ENCODE results near the gene CS.

CS gene

DNA sequence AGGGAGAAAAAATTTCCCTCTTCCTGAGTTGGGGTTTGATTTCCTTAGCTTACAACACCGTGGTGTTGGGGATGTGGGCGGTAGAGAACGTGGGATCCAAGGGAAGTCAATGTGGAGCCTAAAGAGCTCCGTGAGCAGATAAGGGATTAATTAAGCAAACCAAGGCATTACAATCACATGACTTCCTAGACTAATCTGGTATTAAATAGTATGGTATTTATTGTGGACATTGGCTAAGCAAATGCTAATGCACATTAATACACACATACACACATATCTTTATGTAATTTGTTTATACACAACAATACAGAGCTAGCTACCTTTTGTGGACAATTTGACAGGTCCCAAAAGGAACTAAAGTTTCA, 77.6 kb downstream of the CS start:
- H3K27me3 ChIP-seq (ENCODE audit: insufficient read depth, poor library complexity, severe bottlenecking): no peaks in the 10 kb centered on the region
- peak overlapping the region; percentile 79 for H3K4me3 ChIP-seq (ENCODE audit: severe bottlenecking)
- H3K27ac ChIP-seq (ENCODE audit: poor library complexity, severe bottlenecking): peak overlapping the region; percentile 81
- H3K9me3 ChIP-seq (ENCODE audit: severe bottlenecking): no peaks in the 10 kb centered on the region
- ATAC-seq (ENCODE audit: low read depth): no peak
- peaks cover 8% of the 10 kb centered on the region for H3K36me3 ChIP-seq (ENCODE audit: low read depth)
- peaks cover 3% of the 10 kb centered on the region for H3K4me1 ChIP-seq (ENCODE audit: insufficient read depth, poor library complexity, severe bottlenecking)
- no peak for DNase-seq (ENCODE audit: low spot score)
- TF ChIP-seq, protein P1, sequence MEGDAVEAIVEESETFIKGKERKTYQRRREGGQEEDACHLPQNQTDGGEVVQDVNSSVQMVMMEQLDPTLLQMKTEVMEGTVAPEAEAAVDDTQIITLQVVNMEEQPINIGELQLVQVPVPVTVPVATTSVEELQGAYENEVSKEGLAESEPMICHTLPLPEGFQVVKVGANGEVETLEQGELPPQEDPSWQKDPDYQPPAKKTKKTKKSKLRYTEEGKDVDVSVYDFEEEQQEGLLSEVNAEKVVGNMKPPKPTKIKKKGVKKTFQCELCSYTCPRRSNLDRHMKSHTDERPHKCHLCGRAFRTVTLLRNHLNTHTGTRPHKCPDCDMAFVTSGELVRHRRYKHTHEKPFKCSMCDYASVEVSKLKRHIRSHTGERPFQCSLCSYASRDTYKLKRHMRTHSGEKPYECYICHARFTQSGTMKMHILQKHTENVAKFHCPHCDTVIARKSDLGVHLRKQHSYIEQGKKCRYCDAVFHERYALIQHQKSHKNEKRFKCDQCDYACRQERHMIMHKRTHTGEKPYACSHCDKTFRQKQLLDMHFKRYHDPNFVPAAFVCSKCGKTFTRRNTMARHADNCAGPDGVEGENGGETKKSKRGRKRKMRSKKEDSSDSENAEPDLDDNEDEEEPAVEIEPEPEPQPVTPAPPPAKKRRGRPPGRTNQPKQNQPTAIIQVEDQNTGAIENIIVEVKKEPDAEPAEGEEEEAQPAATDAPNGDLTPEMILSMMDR (IDR thresholded peaks at IDR 0.05; ENCODE audit: poor library complexity, severe bottlenecking): no peak

DNA sequence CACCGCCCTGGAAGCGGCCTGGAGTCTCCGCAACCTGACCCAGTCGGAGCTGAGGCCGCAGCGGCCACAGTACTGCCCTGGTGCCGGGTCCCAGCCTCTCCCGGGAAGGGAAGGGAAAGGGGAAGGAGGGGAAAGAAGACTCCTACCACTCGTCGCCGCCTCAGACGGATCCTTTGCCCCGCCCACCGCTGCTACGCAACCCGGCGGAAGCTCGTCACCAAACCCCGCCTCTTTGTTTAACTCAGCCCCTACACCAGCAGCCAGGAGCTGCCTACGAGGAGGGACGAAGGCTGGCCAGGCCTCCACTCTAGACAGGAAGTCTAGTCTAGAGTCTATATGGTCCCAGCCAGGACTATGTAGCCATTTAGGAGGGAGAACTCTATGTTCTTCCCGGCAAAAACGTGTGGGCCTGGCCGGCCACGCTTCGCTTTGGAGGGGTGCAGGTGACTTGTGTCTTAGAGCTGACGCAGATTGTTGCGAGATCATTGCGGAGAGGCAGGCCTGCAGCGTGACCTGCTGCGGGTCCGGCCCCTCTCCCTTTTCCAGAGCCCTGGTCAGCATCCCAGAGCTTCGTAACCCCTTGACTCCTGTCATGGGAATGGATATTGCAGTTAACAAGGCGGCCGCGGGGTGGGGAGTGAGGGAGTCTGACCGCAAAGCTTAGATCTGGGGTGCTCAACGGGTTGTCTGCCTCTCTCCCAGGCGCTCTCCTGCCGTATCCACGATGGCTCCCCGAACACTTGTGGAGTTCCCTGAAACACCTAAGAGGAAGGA, 78.2 kb downstream of the CS start, which contains the start of gene RNF41:
Gene RNF41 (minus strand): TSS at position 166 of the 774 bp plus-strand sequence. CDS start 7,875 bp downstream, outside the sequence.
- peaks cover 3% of the 10 kb centered on the region for H3K4me1 ChIP-seq (ENCODE audit: insufficient read depth, poor library complexity, severe bottlenecking)
- H3K36me3 ChIP-seq (ENCODE audit: low read depth): peaks cover 2% of the 10 kb centered on the region
- DNase-seq (ENCODE audit: low spot score) (peak; percentile 96), ATAC-seq (ENCODE audit: low read depth) (peak; percentile 79)
- no peaks in the 10 kb centered on the region for H3K27me3 ChIP-seq (ENCODE audit: insufficient read depth, poor library complexity, severe bottlenecking)
- H3K9me3 ChIP-seq (ENCODE audit: severe bottlenecking): no peaks in the 10 kb centered on the region
- peak within 1 kb of the TSS; percentile 79 for H3K4me3 ChIP-seq (ENCODE audit: severe bottlenecking)
- TF ChIP-seq, protein P1 (IDR thresholded peaks at IDR 0.05; ENCODE audit: poor library complexity, severe bottlenecking): peak; percentile 10
- H3K27ac ChIP-seq (ENCODE audit: poor library complexity, severe bottlenecking): peak within 1 kb of the TSS; percentile 81

Data from RWPE2 (cell line).